ENCODE results near the gene KRTAP12-3. TPM values are rescaled to one million over a fixed set of nuclear protein-coding genes. Genes with fewer than 3 reads are reported as not detected.

The KRTAP12-3 gene
- polyA plus RNA-seq, 1 of the 3 experiments (the other 2 are of a cell fraction), result not detected

DNA sequence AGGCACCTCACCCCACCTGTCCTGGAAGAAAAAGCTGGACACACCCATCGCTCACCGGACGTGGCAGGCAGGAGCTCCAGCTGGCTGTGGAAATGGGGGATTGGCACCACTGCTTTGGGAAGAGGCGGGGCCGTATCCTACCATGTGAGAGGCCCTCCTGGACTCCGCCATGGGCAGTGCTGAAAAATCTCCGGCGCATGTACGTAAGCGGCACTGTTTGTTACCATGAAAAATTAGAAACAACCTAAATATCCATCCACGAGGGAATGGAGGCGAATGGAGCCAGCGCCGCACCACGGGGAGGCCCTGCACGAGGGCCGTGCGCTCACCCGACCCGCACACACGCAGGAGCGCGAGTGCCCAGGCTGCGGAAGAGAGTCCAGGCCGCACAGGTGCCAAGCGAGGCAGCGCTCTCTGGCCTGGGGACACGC lies 42.8 kb upstream of the KRTAP12-3 start:
- ChIA-PET POLR2A (interaction anchor here (0.6 kb wide), 1 partner anchor 259 kb away, joined by 4 read pairs; the partner anchor contains the start of gene PTTG1IP), CTCF (no interaction called here)
- no peaks in the 10 kb centered on the region for H3K4me1 ChIP-seq (ENCODE audit: control insufficient read depth in 1 of 2, insufficient read depth in 2 of 2, low read depth in 1 of 2, low read length in 1 of 2)
- 47% methylated on average over 21 of the region's 28 CpGs for WGBS (ENCODE audit: low lambda C conversion rate)
- no peak for DNase-seq
- no peak overlapping the region for H3K4me2 ChIP-seq
- H3F3A ChIP-seq (replicated peaks; ENCODE audit: insufficient read depth), result no peaks in the 10 kb centered on the region
- H3K9ac ChIP-seq, result no peak overlapping the region
- TF ChIP-seq, protein P1, sequence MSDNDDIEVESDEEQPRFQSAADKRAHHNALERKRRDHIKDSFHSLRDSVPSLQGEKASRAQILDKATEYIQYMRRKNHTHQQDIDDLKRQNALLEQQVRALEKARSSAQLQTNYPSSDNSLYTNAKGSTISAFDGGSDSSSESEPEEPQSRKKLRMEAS (IDR thresholded peaks at IDR 0.05; ENCODE audit: low read depth), result no peak
- TF ChIP-seq MEF2A (IDR thresholded peaks at IDR 0.05; ENCODE audit: borderline replicate concordance, low read depth) (no peak), SMC3 (IDR thresholded peaks at IDR 0.05; ENCODE audit: low read depth, low read length) (no peak), EZH2phosphoT487 (IDR thresholded peaks at IDR 0.05; ENCODE audit: borderline replicate concordance, low read depth) (no peak), EP300 (IDR thresholded peaks at IDR 0.05; ENCODE audit: borderline replicate concordance in 1 of 2, low read depth in 1 of 2, low read length in 1 of 2) (no peak), JUND (IDR thresholded peaks at IDR 0.05) (no peak), POLR2AphosphoS5 (IDR thresholded peaks at IDR 0.05; ENCODE audit: low read depth, low read length) (no peak), RCOR1 (IDR thresholded peaks at IDR 0.05; ENCODE audit: low read length) (no peak), TAF1 (IDR thresholded peaks at IDR 0.05; ENCODE audit: borderline replicate concordance, low read depth, low read length) (no peak), FOSL2 (IDR thresholded peaks at IDR 0.05; ENCODE audit: borderline replicate concordance, low read depth) (no peak)
- TF ChIP-seq, protein P2, sequence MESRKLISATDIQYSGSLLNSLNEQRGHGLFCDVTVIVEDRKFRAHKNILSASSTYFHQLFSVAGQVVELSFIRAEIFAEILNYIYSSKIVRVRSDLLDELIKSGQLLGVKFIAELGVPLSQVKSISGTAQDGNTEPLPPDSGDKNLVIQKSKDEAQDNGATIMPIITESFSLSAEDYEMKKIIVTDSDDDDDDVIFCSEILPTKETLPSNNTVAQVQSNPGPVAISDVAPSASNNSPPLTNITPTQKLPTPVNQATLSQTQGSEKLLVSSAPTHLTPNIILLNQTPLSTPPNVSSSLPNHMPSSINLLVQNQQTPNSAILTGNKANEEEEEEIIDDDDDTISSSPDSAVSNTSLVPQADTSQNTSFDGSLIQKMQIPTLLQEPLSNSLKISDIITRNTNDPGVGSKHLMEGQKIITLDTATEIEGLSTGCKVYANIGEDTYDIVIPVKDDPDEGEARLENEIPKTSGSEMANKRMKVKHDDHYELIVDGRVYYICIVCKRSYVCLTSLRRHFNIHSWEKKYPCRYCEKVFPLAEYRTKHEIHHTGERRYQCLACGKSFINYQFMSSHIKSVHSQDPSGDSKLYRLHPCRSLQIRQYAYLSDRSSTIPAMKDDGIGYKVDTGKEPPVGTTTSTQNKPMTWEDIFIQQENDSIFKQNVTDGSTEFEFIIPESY (IDR thresholded peaks at IDR 0.05; ENCODE audit: borderline replicate concordance, low read depth), result no peak
- TF ChIP-seq, protein P3, sequence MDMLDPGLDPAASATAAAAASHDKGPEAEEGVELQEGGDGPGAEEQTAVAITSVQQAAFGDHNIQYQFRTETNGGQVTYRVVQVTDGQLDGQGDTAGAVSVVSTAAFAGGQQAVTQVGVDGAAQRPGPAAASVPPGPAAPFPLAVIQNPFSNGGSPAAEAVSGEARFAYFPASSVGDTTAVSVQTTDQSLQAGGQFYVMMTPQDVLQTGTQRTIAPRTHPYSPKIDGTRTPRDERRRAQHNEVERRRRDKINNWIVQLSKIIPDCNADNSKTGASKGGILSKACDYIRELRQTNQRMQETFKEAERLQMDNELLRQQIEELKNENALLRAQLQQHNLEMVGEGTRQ (IDR thresholded peaks at IDR 0.05; ENCODE audit: borderline replicate concordance, low read depth, low read length), result no peak
- TF ChIP-seq, protein P4, sequence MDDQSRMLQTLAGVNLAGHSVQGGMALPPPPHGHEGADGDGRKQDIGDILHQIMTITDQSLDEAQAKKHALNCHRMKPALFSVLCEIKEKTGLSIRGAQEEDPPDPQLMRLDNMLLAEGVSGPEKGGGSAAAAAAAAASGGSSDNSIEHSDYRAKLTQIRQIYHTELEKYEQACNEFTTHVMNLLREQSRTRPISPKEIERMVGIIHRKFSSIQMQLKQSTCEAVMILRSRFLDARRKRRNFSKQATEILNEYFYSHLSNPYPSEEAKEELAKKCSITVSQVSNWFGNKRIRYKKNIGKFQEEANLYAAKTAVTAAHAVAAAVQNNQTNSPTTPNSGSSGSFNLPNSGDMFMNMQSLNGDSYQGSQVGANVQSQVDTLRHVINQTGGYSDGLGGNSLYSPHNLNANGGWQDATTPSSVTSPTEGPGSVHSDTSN (IDR thresholded peaks at IDR 0.05), result no peak
- H3K9me3 ChIP-seq, result peaks cover 6% of the 10 kb centered on the region; the same call in 1 of the 2 replicates
- no peak overlapping the region for H3K4me3 ChIP-seq (ENCODE audit: low read depth in 2 of 2, low read length in 1 of 2)
- no peaks in the 10 kb centered on the region for H3K9me2 ChIP-seq
- no peaks in the 10 kb centered on the region for H3K36me3 ChIP-seq (replicated peaks in 1 of 2; ENCODE audit: control insufficient read depth in 1 of 2, insufficient read depth in 2 of 2, low read length in 1 of 2)
- H3K27ac ChIP-seq (ENCODE audit: low read depth in 2 of 2, low read length in 1 of 2), result no peak overlapping the region
- H3K79me2 ChIP-seq (ENCODE audit: insufficient read depth), result no peaks in the 10 kb centered on the region
- H4K20me1 ChIP-seq (ENCODE audit: insufficient read depth), result no peaks in the 10 kb centered on the region
- no peak overlapping the region for H2AFZ ChIP-seq (ENCODE audit: low read depth)
- H3K27me3 ChIP-seq (ENCODE audit: insufficient read depth), result peaks cover 49% of the 10 kb centered on the region

All from SK-N-SH (cell line).